Thymus (tissue), 11 donors: ENCODE measurements around the gene DIP2C. TPM values are rescaled to one million over a fixed set of nuclear protein-coding genes. Genes with fewer than 3 reads are reported as not detected.
A peak's percentile ranks its signal among the peaks of the same experiment; 100 is the strongest.
"Not testable (repeated sequence)": the region's sequence is repeated elsewhere in the genome, so short reads cannot be mapped to it uniquely, and the experiment has no call there.

Experiments used
- DNase-seq, 9 donors: peaks; one replicate each; pipeline ENCODE4 v3.0.0-alpha.2; 2013; ENCODE audit warnings: low spot score in 9 of 9, low read depth in 6 of 9, missing footprints in 1 of 9
- H3K27ac ChIP-seq, 2 donors: one replicate each; pipeline ENCODE4 v1.5.1; 2013; ENCODE audit warnings: control low read depth in 1 of 2, low read depth in 1 of 2, low read length in 1 of 2, mild to moderate bottlenecking in 1 of 2, moderate library complexity in 1 of 2
- H3K27me3 ChIP-seq, 2 donors: one replicate each; pipeline ENCODE4 v1.5.1; 2013; ENCODE audit warnings: low read length in 1 of 2; ENCODE audit not compliant: control insufficient read depth in 2 of 2, insufficient read depth in 1 of 2
- H3K36me3 ChIP-seq, 2 donors: one replicate each; pipeline ENCODE4 v1.5.1; 2013; ENCODE audit warnings: low read length in 1 of 2, mild to moderate bottlenecking in 1 of 2, moderate library complexity in 1 of 2; ENCODE audit not compliant: control insufficient read depth in 2 of 2, insufficient read depth in 2 of 2
- H3K4me1 ChIP-seq, 2 donors: one replicate each; pipeline ENCODE4 v1.5.1; 2013; ENCODE audit warnings: low read length in 2 of 2; ENCODE audit not compliant: control insufficient read depth in 2 of 2, insufficient read depth in 2 of 2
- H3K4me3 ChIP-seq, 2 donors: one replicate each; pipeline ENCODE4 v1.5.1; 2013; ENCODE audit warnings: low read length in 2 of 2, control low read depth in 1 of 2, mild to moderate bottlenecking in 1 of 2
- H3K9me3 ChIP-seq, 2 donors: one replicate each; pipeline ENCODE4 v1.5.1; 2013; ENCODE audit warnings: low read length in 1 of 2, mild to moderate bottlenecking in 1 of 2; ENCODE audit not compliant: control insufficient read depth in 2 of 2, insufficient read depth in 1 of 2
- WGBS: extraction: QIAGEN DNeasy Blood & Tissue Kit; methylation state at CpG from one replicate; pipeline ENCODE4 v1.1.7; 2013; 5-methylcytosine and 5-hydroxymethylcytosine counted together
- polyA plus RNA-seq: library from polyadenylated mRNA; stranded (reverse); fragments of 200-250 nt; gene quantifications from one replicate; pipeline ENCODE4 v1.2.3, GENCODE V29; 2013
- total RNA-seq: library from RNA; stranded (reverse); fragments of 120-200 nt; gene quantifications from one replicate; pipeline ENCODE4 v1.2.4, GENCODE V29; 2013
- donor health status: healthy.

DIP2C gene
- total and polyA plus RNA-seq, 2 donors: 2.2 to 3.4 TPM

DNA sequence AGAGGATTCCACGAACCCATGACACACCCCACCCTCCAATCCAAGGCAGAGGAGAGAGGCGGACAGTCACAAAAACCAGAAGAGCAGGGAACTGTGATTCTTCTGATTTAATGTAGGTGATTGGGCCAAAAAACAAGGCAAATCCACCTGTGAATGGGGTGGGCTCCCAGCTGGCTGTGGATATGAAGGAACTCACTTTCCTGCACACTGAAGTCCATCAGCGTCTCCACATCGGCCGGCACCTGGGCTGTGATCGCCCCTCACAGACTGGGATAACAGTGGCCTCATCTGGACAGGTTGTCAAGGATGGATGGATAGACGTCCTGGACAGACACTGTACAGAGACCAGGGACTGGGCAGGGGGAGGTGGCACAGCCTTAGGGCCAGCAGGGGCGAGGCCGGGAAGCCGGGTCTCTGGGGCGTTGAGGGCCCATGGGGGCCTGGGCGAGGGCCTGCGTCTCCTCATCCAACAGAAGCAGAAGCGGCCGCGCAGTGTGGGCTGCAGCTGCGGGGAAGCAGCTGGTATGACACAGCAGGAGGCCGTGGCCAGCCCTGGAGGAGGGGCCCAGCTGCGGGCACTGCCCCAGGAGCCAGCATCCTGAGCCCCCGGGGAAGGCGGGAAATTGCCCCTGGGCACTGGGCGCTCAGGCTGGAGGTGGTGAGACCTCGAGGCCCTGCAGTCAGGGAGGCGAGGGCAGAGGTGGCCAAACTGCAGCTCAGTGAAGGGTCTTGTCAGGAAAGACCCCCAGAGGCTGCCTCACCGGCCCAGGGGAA, 54.2 kb downstream of the DIP2C start:
- Histone ChIP-seq H3K9me3 (no peaks in the 10 kb centered on the region), H3K27ac (no peak overlapping the region), H3K4me1 (no peaks in the 10 kb centered on the region), H3K36me3 (no peaks in the 10 kb centered on the region), H3K27me3 (peaks cover 3 to 29% of the 10 kb centered on the region in 2 donors), H3K4me3 (no peak overlapping the region)
- WGBS: 47% methylated on average over 25 of the region's 25 CpGs
- DNase-seq: no peak

DNA sequence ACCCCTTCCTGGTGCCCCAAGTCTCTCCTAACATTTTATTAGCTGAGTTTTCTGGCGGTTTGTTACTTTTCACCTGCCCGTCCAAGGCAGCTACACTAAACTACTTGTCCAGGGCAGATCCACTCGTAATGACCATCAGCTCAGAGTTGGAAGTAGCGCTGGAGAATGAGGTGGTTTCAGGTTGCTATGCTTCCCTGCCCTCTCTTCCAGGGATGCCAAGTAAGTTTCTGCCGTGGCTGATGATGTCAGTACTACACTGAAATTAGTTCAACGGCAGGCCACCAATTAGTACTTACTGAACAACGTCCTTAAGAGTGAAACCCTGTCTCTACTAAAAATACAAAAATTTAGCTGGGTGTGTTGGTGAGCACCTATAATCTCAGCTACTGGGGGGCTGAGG, 55.2 kb downstream of the DIP2C start:
- Histone ChIP-seq H3K27me3 (peaks cover 3 to 36% of the 10 kb centered on the region in 2 donors), H3K4me3 (no peak overlapping the region), H3K36me3 (no peaks in the 10 kb centered on the region), H3K9me3 (no peaks in the 10 kb centered on the region), H3K4me1 (peaks cover 0 to 3% of the 10 kb centered on the region in 2 donors), H3K27ac (no peak overlapping the region)
- 87% methylated on average over 7 of the region's 7 CpGs for WGBS
- no peak for DNase-seq

DNA sequence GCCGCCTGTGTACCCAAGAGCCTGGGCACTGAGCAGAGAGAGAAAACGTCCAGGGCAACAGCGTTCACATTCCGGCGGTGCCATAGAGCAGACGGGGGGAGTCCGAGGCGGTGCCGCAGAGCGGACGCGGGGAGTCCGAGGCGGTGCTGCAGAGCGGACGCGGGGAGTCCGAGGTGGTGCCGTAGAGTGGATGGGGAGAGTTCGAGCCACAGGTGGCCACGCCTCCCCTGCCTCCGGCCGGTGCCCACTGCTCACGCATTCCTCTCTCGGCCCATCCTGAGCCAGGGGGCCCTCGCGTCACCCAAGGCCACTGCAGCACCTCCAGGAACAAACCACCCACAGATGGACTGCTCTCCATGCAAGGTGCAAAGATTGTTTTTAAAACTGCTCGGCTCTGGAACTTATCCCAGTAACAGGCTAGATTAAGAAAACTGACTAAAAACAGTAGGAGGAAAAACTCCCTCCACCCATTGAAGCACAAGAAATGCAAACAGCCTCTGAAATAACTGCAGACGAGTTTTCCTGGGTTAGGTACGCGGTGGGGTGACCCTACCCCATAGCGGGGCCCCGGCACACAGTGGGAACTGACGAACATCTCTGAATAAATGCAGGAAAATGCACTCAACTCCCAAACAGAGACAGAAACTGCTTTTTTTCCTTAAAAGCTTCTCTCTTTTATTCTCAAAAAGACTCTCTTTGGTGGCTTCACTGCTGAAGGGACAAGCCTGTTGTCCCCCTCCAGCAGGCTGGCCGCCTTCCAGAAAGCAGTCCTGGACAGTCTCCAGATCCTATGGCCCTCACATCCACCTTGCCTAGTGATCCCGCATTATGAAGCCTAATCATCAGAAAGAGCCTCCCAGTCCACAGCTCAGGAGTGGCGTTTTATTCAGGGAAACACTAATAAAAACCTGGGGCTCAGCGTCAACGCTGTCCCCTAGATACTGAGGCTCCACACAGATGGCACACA, 55.9 kb downstream of the DIP2C start:
- DNase-seq: no peak
- peaks cover 0 to 4% of the 10 kb centered on the region in 2 donors for H3K4me1 ChIP-seq
- H3K27ac ChIP-seq: no peak overlapping the region
- H3K27me3 ChIP-seq: peaks cover 3 to 41% of the 10 kb centered on the region in 2 donors
- 96% methylated on average over 39 of the region's 39 CpGs for WGBS
- H3K36me3 ChIP-seq: no peaks in the 10 kb centered on the region
- no peak overlapping the region for H3K4me3 ChIP-seq
- no peaks in the 10 kb centered on the region for H3K9me3 ChIP-seq

DNA sequence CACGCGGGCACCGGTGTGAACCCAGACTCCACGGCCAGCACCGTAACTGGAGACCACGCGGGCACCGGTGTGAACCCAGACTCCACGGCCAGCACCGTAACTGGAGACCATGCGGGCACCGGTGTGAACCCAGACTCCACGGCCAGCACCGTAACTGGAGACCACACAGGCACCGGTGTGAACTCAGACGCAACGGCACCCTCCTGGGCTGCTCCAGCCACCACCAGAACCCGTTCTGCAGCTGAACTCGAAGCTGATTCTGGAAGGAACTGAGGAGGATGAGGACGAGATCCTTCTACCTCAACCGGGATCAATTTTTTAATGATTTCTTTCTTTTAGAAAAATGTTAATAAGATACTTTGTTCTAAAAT, 56.7 kb downstream of the DIP2C start:
- not testable (repeated sequence) for H3K27ac ChIP-seq, H3K4me3 ChIP-seq, DNase-seq, H3K4me1 ChIP-seq, H3K9me3 ChIP-seq, H3K36me3 ChIP-seq
- H3K27me3 ChIP-seq: peaks cover 3 to 39% of the 10 kb centered on the region in 2 donors
- WGBS: 93% methylated on average over 21 of the region's 21 CpGs

DNA sequence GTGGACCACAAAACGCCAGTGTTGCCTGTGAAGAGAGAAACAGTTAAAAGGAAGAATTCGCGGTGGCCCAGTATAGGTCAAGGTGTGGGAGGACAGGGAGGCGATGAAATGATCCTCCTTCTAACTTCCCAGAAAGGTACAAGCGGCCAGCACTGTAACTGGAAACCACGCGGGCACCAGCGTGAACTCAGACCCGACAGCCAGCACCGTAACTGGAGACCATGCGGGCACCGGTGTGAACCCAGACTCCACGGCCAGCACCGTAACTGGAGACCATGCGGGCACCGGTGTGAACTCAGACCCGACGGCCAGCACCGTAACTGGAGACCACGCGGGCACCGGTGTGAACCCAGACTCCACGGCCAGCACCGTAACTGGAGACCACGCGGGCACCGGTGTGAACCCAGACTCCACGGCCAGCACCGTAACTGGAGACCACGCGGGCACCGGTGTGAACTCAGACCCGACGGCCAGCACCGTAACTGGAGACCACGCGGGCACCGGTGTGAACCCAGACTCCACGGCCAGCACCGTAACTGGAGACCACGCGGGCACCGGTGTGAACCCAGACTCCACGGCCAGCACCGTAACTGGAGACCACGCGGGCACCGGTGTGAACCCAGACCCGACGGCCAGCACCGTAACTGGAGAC, 57.2 kb downstream of the DIP2C start:
- H3K27ac ChIP-seq, H3K9me3 ChIP-seq, DNase-seq, H3K4me1 ChIP-seq, H3K36me3 ChIP-seq, H3K4me3 ChIP-seq: not testable (repeated sequence)
- WGBS: 98% methylated on average over 41 of the region's 51 CpGs
- peaks cover 3 to 35% of the 10 kb centered on the region in 2 donors for H3K27me3 ChIP-seq

DNA sequence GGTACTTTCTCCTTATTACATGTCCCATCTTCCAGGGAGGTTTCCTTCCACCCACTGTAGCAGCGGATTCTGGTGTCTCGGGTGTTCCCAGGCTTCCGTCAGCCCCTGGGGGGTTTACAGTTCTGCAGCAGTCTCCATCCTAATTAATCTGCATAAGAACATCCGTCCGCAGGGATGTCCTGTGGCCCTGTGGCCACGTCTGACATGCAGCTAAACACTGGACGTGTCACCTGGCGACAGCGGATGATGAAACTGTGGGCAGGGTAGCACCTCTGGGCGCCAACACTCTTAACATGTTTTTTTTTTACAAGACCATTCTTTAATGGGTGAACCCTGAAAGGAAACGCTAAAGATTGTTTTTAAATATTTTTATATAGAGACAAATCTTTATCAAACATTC, 58.2 kb downstream of the DIP2C start:
- H3K27me3 ChIP-seq: peaks cover 3 to 26% of the 10 kb centered on the region in 2 donors
- H3K4me1 ChIP-seq: peaks cover 0 to 4% of the 10 kb centered on the region in 2 donors
- WGBS: 94% methylated on average over 11 of the region's 11 CpGs
- H3K9me3 ChIP-seq: no peaks in the 10 kb centered on the region
- no peaks in the 10 kb centered on the region for H3K36me3 ChIP-seq
- no peak overlapping the region for H3K4me3 ChIP-seq
- no peak for DNase-seq
- no peak overlapping the region for H3K27ac ChIP-seq

DNA sequence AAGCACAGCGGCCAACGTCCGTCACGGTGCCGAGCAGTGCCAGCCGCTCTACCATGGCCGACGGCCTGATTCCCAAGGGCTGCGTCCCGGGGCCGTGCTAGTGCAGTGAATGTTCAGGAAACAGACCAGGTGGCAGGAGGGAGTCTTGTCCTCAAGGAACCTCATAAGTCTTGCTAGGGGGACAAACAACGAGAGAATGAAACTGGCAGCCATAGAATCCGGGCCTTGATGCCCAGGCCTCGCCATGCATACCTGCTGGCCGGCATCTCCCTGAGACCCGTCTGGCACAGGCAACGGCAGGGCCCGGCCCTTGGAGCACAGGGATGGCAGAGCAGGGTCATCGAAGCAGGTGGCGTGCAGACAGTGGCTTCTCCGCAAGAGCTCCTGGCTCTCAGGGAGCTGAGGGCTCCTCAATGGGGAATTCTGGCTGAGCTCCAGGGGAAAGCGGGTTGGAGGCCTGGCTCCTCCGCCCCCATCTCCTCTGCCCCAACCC, 58.8 kb downstream of the DIP2C start:
- H3K36me3 ChIP-seq: no peaks in the 10 kb centered on the region
- no peak overlapping the region for H3K27ac ChIP-seq
- no peak overlapping the region for H3K4me3 ChIP-seq
- 94% methylated on average over 23 of the region's 23 CpGs for WGBS
- DNase-seq: no peak
- peaks cover 0 to 4% of the 10 kb centered on the region in 2 donors for H3K4me1 ChIP-seq
- peaks cover 0 to 21% of the 10 kb centered on the region in 2 donors for H3K27me3 ChIP-seq
- H3K9me3 ChIP-seq: no peaks in the 10 kb centered on the region

DNA sequence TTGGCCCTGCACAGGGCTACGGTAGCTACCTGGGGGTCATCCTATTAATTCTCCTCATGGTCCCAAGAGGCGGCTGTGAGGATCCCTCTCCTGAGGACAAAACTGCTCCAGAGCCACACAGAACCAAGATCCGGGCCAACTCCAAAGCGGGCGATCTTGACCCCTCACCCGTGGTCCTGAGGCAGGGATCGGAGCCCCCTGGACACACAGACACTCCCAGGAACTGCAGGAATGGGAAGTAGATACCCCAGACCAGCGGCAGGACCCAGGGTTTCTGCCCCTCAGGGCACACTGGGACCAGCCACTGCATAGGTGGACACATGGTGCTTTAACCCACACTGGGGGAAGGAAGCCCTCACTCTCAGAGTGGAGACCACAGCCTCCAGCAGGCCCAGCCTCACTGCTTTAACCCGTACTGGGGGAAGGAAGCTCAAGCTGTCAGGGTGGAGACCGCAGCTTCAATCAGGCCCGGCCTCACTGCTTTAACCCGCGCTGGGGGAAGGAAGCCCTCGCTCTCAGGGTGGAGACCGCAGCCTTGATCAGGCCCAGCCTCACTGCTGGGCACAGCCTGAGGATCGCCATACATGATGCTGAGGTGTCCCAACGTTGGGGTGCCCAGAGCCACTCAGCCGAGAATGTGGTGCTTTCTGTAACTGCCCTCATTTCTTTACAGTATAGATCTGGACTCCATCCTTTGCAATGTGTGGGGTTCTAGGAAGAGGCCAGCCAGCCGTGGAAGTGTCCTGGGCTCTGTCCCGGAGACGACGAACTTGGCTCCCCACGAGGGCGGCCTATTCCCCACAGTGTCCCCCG, 60.1 kb downstream of the DIP2C start:
- Histone ChIP-seq H3K4me1 (peaks cover 0 to 6% of the 10 kb centered on the region in 2 donors), H3K27ac (no peak overlapping the region), H3K9me3 (no peaks in the 10 kb centered on the region), H3K36me3 (no peaks in the 10 kb centered on the region), H3K27me3 (peaks cover 2 to 21% of the 10 kb centered on the region in 2 donors), H3K4me3 (no peak overlapping the region)
- DNase-seq: peak in 1 of 9 donors; percentile 13
- WGBS: 52% methylated on average over 25 of the region's 25 CpGs
